Fibroblast of pulmonary artery (primary cell): ENCODE data around the gene BHLHE41.

Experiments
- DNase-seq: peaks from one replicate; pipeline ENCODE4 v3.0.0-alpha.2; 2010; ENCODE audit warnings: low read depth
- H3K4me3 ChIP-seq: replicated peaks from 2 replicates; pipeline ENCODE4 v1.5.1; 2011; ENCODE audit warnings: low read depth, mild to moderate bottlenecking, control low read depth, low read length, moderate library complexity
- TF ChIP-seq, protein P1 (sequence below): IDR thresholded peaks from 2 replicates; pipeline ENCODE4 v1.5.1; 2011; ENCODE audit warnings: mild to moderate bottlenecking, control low read depth, low read length, inconsistent platforms; ENCODE audit errors: missing control alignments

The BHLHE41 gene

DNA sequence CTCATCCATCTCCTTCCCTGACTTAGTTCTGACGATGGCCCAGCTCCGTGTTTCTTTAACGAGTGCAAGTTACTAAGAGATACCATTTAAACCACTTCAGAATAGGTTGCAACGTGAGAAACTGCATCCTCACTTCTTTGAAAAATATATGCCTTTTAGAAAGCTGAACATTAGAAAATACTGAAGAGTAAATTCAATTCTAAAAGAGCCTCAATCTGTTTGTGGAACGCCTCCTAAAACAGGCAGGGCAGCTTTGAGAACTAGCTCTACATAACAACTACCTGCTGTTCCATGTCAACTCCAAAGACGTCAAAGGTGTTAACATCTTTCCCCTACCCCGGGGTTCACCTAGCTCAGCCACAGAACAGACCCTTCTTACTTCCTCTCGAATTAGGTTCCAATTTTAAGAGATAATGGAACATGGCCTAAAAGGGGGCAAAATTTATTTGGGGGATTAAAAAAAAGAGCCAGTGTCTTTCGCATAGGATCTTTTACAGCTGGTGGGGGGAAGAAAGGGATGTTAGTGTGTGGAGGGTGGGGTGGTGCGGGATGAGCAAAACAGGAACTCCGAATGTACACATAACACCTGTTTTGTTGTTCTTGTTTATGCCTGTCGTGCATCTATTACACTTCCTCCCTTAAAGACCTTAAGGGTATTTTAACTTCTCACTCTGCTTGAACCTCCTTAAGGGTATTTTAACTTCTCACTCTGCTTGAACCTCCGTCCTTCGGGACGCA is 3.3 kb downstream of the BHLHE41 start:
- no peak for DNase-seq
- peak overlapping the region; percentile 71 for H3K4me3 ChIP-seq
- TF ChIP-seq, protein P1, sequence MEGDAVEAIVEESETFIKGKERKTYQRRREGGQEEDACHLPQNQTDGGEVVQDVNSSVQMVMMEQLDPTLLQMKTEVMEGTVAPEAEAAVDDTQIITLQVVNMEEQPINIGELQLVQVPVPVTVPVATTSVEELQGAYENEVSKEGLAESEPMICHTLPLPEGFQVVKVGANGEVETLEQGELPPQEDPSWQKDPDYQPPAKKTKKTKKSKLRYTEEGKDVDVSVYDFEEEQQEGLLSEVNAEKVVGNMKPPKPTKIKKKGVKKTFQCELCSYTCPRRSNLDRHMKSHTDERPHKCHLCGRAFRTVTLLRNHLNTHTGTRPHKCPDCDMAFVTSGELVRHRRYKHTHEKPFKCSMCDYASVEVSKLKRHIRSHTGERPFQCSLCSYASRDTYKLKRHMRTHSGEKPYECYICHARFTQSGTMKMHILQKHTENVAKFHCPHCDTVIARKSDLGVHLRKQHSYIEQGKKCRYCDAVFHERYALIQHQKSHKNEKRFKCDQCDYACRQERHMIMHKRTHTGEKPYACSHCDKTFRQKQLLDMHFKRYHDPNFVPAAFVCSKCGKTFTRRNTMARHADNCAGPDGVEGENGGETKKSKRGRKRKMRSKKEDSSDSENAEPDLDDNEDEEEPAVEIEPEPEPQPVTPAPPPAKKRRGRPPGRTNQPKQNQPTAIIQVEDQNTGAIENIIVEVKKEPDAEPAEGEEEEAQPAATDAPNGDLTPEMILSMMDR, result no peak

DNA sequence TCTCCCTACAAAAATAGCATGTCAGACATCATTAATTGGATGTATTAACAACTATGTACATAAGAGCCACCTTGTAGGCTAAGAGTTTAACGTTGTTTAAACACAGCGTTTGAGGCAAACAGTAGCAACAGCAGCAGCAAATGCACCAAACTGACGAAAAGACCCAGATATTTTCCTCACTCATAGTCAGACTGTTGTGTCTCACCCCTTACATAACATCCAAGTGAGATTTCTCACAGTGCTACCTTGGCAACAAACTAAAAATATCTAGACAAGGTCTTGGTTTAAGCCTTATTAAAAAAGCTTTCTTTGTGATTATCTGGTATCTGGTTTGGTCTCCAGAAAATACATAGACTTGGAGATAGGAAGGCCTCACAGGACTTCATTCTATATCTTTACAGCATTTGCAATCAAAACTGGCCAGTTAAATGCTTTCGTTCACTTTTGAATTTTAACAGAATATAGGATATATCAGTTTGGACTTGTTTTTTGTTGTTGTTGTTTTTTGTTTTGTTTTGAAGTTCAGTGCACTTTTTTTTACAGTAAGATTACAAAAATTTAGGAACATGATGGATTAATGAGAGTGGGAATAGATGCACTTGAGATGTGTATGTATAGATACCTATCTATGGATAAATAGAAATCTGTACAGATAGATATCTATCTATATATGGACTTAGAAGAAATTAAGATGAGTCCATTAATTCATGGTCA is 4.1 kb downstream of the BHLHE41 start:
- no peak for DNase-seq
- TF ChIP-seq, protein P1, result no peak
- H3K4me3 ChIP-seq, result no peak overlapping the region

DNA sequence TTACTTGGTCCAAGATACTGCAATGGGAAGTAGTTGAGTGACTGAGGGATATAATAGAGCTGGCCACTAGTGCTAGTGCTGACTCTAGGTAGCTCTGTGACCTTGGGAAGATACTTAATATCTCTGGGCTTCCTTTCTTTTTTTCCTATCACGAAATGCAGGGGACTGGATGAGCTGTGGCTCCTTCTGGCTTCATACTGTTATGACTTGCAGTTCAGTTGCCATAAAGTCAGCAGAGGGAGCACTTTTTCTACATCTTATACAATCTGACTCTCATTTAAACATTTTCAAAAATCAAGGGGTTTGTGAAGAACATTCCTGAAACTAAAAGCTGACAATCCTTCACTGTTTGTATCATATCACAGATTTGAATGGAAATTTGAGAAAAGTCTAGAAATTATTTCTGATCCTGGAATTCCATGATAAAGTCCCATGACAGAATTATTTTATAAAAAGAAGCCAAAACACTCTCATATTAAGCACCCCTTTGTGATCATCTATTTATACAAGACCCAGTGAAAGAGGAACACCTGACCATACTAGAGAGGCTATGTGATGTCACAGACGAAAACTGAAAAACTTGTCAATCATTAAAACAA is 5.3 kb downstream of the BHLHE41 start:
- TF ChIP-seq, protein P1, result peak; percentile 75
- peak; percentile 83 for DNase-seq
- no peak overlapping the region for H3K4me3 ChIP-seq

DNA sequence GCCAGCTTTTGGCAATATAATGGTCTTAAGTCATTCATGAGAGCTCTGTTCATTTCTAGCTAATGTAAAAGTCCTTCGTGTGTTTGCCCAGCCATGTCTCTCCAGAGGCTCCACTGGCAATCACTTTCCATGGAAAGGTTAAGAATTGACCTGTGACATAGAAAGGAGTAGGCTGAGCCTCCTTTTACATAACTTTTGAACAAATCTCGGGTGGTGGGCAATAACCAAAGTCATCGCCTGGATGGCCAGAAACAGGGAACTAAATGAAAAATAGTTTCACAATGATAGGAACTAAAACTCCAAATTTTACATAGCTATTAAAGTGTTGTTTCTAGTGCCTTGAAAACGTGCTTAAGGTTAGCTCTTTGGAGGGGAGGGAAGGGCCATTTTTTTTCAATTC is 6.5 kb downstream of the BHLHE41 start:
- H3K4me3 ChIP-seq, result no peak overlapping the region
- TF ChIP-seq, protein P1, result no peak
- DNase-seq, result no peak

DNA sequence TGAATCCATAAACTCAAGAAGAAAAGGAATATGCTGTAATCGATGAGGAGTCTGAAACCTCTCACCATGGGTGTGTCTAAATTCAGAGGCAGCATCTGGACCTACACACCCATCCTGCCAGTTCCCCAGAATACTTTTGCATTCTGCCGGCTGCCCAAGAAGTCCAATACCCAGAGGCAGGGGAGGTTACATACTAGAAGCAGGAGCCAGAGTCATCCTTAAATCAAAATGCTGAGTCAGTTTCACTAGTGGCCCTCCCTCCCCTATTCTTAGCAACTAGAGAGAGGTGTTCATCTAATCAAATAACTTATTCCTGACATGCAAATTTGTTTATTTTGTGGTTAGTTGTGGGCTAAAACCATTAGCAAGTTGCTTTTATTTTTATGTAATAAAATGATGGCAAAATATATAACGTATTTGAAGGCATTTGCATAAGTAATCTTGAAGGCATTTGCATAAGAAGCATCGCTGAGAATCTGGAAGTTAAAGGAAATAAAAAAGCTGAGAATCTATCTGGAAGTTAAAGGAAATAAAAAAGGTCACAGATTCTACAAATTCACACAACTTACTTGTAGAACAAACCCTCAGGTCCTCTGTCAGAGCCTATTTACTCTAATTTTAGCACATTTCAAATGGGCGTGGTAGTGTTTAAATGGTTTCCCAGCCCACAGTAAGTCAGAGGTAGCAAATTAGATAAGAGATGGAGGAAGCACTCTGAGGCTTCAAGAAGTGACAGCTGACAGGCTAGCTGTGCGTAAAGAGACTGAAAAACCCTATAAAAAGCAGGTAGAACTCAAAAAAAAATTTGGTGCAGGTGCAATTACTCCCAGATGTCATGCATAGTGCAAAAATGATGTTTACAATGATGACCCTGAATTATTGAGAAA is 7.8 kb downstream of the BHLHE41 start:
- no peak for DNase-seq
- no peak overlapping the region for H3K4me3 ChIP-seq
- TF ChIP-seq, protein P1, result no peak

DNA sequence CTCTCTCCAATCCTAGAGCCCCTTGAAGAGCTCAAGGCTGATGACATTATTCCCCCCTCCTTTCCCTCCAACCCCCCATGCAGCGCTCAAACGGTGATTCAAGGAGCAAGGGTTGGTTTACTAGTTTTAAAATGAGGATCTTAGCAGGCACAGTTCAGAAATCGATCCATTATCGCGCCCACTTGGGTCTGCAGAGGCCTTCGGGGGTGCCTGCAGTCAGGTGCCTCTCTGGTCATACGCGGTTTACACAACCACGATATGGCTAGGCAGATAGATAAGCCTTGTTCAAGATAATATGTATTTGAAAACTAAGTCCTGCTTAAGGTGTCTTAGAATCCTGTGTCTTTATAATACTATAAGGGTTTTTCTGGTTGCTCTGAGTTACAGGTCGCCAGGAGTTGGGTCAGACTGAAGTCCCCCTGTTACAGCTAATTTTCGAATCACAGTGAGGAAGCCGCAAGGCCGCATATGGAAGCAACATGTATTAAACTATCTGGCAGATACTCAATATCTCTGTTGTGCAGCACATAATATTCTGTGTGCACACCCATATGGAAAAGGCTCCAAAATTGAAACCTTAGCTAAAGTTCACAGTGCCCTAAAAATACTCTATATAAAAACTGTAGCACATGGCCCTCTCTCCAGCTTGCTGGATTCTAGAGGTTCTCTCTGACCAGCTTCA is 10.0 kb downstream of the BHLHE41 start:
- H3K4me3 ChIP-seq, result peak overlapping the region; percentile 53
- no peak for DNase-seq
- TF ChIP-seq, protein P1, result no peak
